HTERT RPE-1 (cell line): Measurements from ENCODE around the gene WDR31.
"Not testable (repeated sequence)": the region's sequence is repeated elsewhere in the genome, so short reads cannot be mapped to it uniquely, and the experiment has no call there.

Source experiments
- in situ Hi-C: fragments of 300-500 bp; cut with MboI; formaldehyde crosslinking; loops from 4 replicates; pipeline ENCODE4 v1.14.3; 2020; ENCODE audit warnings: low sequenced_read_pairs

Gene WDR31

GRCh38 chr9:113340011-113340699, at the start of gene WDR31:
WDR31 (minus strand) TSS chr9:113340275; CDS start chr9:113332022, 8,253 bp downstream.
- in situ Hi-C loops = no loop called here

GRCh38 chr9:113389451-113389850, 49.4 kb upstream of the WDR31 start:
- in situ Hi-C loops = no loop called here

- in situ Hi-C loops = no loop called here
These were observed 48.8 kb upstream of the WDR31 start for GRCh38 chr9:113388833-113389232.

- in situ Hi-C loops = no loop called here
These were observed 47.6 kb upstream of the WDR31 start for GRCh38 chr9:113387560-113388230.

- in situ Hi-C loops = no loop called here
These were observed 46.7 kb upstream of the WDR31 start for GRCh38 chr9:113386571-113387393.

GRCh38 chr9:113381909-113382411, 41.9 kb upstream of the WDR31 start:
- in situ Hi-C loops = no loop called here

GRCh38 chr9:113381441-113381840, 41.4 kb upstream of the WDR31 start:
- in situ Hi-C loops = not testable (repeated sequence)

GRCh38 chr9:113380869-113381378, 40.8 kb upstream of the WDR31 start:
- in situ Hi-C loops = no loop called here

GRCh38 chr9:113379829-113380210, 39.7 kb upstream of the WDR31 start:
- in situ Hi-C loops = not testable (repeated sequence)

GRCh38 chr9:113379094-113379828, 39.2 kb upstream of the WDR31 start:
- in situ Hi-C loops = not testable (repeated sequence)

- in situ Hi-C loops = no loop called here
These were observed 36.8 kb upstream of the WDR31 start, which contains the start of gene HDHD3 for GRCh38 chr9:113376634-113377567. HDHD3 (minus strand) TSS chr9:113376986; CDS start chr9:113374354, 2,632 bp downstream.

GRCh38 chr9:113375057-113376023, 35.3 kb upstream of the WDR31 start:
- in situ Hi-C loops = no loop called here

- in situ Hi-C loops = no loop called here
These were observed 33.8 kb upstream of the WDR31 start for GRCh38 chr9:113373676-113374392.

GRCh38 chr9:113373256-113373655, 33.2 kb upstream of the WDR31 start:
- in situ Hi-C loops = no loop called here

- in situ Hi-C loops = no loop called here
These were observed 32.0 kb upstream of the WDR31 start for GRCh38 chr9:113372059-113372458.

GRCh38 chr9:113370806-113371325, 30.8 kb upstream of the WDR31 start:
- in situ Hi-C loops = no loop called here

GRCh38 chr9:113369855-113370140, 29.7 kb upstream of the WDR31 start:
- in situ Hi-C loops = no loop called here
